ENCODE measurements around the gene MRPS6.

- TF ChIP-seq, protein P1, sequence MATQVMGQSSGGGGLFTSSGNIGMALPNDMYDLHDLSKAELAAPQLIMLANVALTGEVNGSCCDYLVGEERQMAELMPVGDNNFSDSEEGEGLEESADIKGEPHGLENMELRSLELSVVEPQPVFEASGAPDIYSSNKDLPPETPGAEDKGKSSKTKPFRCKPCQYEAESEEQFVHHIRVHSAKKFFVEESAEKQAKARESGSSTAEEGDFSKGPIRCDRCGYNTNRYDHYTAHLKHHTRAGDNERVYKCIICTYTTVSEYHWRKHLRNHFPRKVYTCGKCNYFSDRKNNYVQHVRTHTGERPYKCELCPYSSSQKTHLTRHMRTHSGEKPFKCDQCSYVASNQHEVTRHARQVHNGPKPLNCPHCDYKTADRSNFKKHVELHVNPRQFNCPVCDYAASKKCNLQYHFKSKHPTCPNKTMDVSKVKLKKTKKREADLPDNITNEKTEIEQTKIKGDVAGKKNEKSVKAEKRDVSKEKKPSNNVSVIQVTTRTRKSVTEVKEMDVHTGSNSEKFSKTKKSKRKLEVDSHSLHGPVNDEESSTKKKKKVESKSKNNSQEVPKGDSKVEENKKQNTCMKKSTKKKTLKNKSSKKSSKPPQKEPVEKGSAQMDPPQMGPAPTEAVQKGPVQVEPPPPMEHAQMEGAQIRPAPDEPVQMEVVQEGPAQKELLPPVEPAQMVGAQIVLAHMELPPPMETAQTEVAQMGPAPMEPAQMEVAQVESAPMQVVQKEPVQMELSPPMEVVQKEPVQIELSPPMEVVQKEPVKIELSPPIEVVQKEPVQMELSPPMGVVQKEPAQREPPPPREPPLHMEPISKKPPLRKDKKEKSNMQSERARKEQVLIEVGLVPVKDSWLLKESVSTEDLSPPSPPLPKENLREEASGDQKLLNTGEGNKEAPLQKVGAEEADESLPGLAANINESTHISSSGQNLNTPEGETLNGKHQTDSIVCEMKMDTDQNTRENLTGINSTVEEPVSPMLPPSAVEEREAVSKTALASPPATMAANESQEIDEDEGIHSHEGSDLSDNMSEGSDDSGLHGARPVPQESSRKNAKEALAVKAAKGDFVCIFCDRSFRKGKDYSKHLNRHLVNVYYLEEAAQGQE (IDR thresholded peaks at IDR 0.05; ENCODE audit: insufficient read depth in 1 of 2, low read depth in 2 of 2, low read length in 2 of 2): no peak
- no peak for TF ChIP-seq POLR2AphosphoS5 (IDR thresholded peaks at IDR 0.05; ENCODE audit: low read depth, low read length)
Measured at GRCh38 chr21:34157521-34157920, 84.1 kb downstream of the MRPS6 start.

Data from PFSK-1 (cell line).